ENCODE results near the gene PRSS22. TPM values are rescaled to one million over a fixed set of nuclear protein-coding genes. Genes with fewer than 3 reads are reported as not detected.

PRSS22 gene
- total RNA-seq, 1 donor from 2014 or later, result 42.5 TPM

GRCh38 chr16:2819179-2819938, 38.6 kb downstream of the PRSS22 start:
- Mint-ChIP-seq H3K4me3 (no peak overlapping the region), H3K9me3 (no peaks in the 10 kb centered on the region), H3K27me3 (peaks cover 12% of the 10 kb centered on the region), H3K27ac (no peak overlapping the region), H3K36me3 (no peaks in the 10 kb centered on the region), H3K4me1 (ENCODE audit: unreplicated experiment) (peaks cover 4% of the 10 kb centered on the region)
- DNase-seq (ENCODE audit: extremely low spot score, unreplicated experiment), result no peak
- TF ChIP-seq CTCF (conservative IDR thresholded peaks at IDR 0.05), result no peak

GRCh38 chr16:2818272-2818876, 39.6 kb downstream of the PRSS22 start:
- no peak overlapping the region for H3K27ac Mint-ChIP-seq
- peaks cover 4% of the 10 kb centered on the region for H3K4me1 Mint-ChIP-seq (ENCODE audit: unreplicated experiment)
- TF ChIP-seq CTCF (conservative IDR thresholded peaks at IDR 0.05), result no peak
- H3K27me3 Mint-ChIP-seq, result peaks cover 11% of the 10 kb centered on the region
- H3K36me3 Mint-ChIP-seq, result no peaks in the 10 kb centered on the region
- DNase-seq (ENCODE audit: extremely low spot score, unreplicated experiment), result no peak
- no peak overlapping the region for H3K4me3 Mint-ChIP-seq
- H3K9me3 Mint-ChIP-seq, result no peaks in the 10 kb centered on the region

- Mint-ChIP-seq H3K9me3 (no peaks in the 10 kb centered on the region), H3K27me3 (peaks cover 5% of the 10 kb centered on the region), H3K36me3 (no peaks in the 10 kb centered on the region), H3K27ac (no peak overlapping the region), H3K4me1 (ENCODE audit: unreplicated experiment) (peaks cover 4% of the 10 kb centered on the region), H3K4me3 (no peak overlapping the region)
- TF ChIP-seq CTCF (conservative IDR thresholded peaks at IDR 0.05), result no peak
- DNase-seq (ENCODE audit: extremely low spot score, unreplicated experiment), result peak; percentile 68
These were observed 40.4 kb downstream of the PRSS22 start for GRCh38 chr16:2817340-2818271.

GRCh38 chr16:2816751-2817339, 41.1 kb downstream of the PRSS22 start, which contains the start of gene PRSS21:
PRSS21 (plus strand) TSS chr16:2817237; CDS start chr16:2817269, 32 bp downstream.
- H3K4me3 Mint-ChIP-seq, result no peak within 1 kb of the TSS
- H3K9me3 Mint-ChIP-seq, result no peaks in the 10 kb centered on the region
- DNase-seq (ENCODE audit: extremely low spot score, unreplicated experiment), result no peak

More at GRCh38 chr16:2816751-2817339, 41.1 kb downstream of the PRSS22 start, which contains the start of gene PRSS21:
- peaks cover 4% of the 10 kb centered on the region for H3K4me1 Mint-ChIP-seq (ENCODE audit: unreplicated experiment)
- H3K27me3 Mint-ChIP-seq, result peaks cover 4% of the 10 kb centered on the region
- TF ChIP-seq CTCF (conservative IDR thresholded peaks at IDR 0.05), result no peak
- no peaks in the 10 kb centered on the region for H3K36me3 Mint-ChIP-seq
- H3K27ac Mint-ChIP-seq, result no peak within 1 kb of the TSS

Measured in type B pancreatic cell (in vitro differentiated cells).